GM21515 (cell line): ENCODE measurements around the gene ZKSCAN4.
A peak's percentile ranks its signal among the peaks of the same experiment; 100 is the strongest.

ENCODE experiments used
- ATAC-seq: cut with Tn5 transposase; IDR thresholded peaks from one replicate; pipeline ENCODE4 v1.9.1; 2021; ENCODE audit not compliant: unreplicated experiment

The ZKSCAN4 gene

GRCh38 chr6:28250747-28251146 lies 1.3 kb downstream of the ZKSCAN4 start:
- ATAC-seq: no peak

- no peak for ATAC-seq
These were observed 3.2 kb downstream of the ZKSCAN4 start for GRCh38 chr6:28248916-28249315.

- no peak for ATAC-seq
These were observed 6.7 kb downstream of the ZKSCAN4 start for GRCh38 chr6:28245206-28245941.

- no peak for ATAC-seq
These were observed 8.1 kb downstream of the ZKSCAN4 start for GRCh38 chr6:28243946-28244345.

- ATAC-seq: no peak
These were observed 11.6 kb downstream of the ZKSCAN4 start for GRCh38 chr6:28240471-28240870.

- peak; percentile 55 for ATAC-seq
These were observed 12.4 kb downstream of the ZKSCAN4 start for GRCh38 chr6:28239636-28240035.

GRCh38 chr6:28235912-28236452 lies 16.1 kb downstream of the ZKSCAN4 start:
- no peak for ATAC-seq

GRCh38 chr6:28232785-28233184 lies 19.3 kb downstream of the ZKSCAN4 start:
- ATAC-seq: no peak

GRCh38 chr6:28226460-28226859 lies 25.6 kb downstream of the ZKSCAN4 start:
- ATAC-seq: no peak

- peak; percentile 82 for ATAC-seq
These were observed 26.8 kb downstream of the ZKSCAN4 start, which contains the start of gene ZSCAN9 for GRCh38 chr6:28225056-28225834. ZSCAN9 (plus strand) TSS chr6:28225275; CDS start chr6:28227085, 1,810 bp downstream.

- ATAC-seq: no peak
These were observed 27.7 kb downstream of the ZKSCAN4 start for GRCh38 chr6:28224131-28225055.

- no peak for ATAC-seq
These were observed 31.6 kb downstream of the ZKSCAN4 start for GRCh38 chr6:28220257-28221133.

- peak; percentile 63 for ATAC-seq
These were observed 33.5 kb downstream of the ZKSCAN4 start for GRCh38 chr6:28218312-28219248.

GRCh38 chr6:28217890-28218289 lies 34.2 kb downstream of the ZKSCAN4 start:
- ATAC-seq: no peak

- no peak for ATAC-seq
These were observed 36.6 kb downstream of the ZKSCAN4 start for GRCh38 chr6:28215425-28215824.

- ATAC-seq: no peak
These were observed 38.9 kb downstream of the ZKSCAN4 start for GRCh38 chr6:28213213-28213523.

- ATAC-seq: peak; percentile 58
These were observed 39.4 kb downstream of the ZKSCAN4 start for GRCh38 chr6:28212510-28213212.

GRCh38 chr6:28211840-28212509 lies 40.1 kb downstream of the ZKSCAN4 start:
- ATAC-seq: peak; percentile 17
